ENCODE results near the gene VMO1.

Gene VMO1

GRCh38 chr17:4772235-4772613 is 13.9 kb downstream of the VMO1 start:
- TF ChIP-seq CTCF (conservative IDR thresholded peaks at IDR 0.05; ENCODE audit: low read depth, low read length): no peak
- Histone ChIP-seq H4K20me1 (ENCODE audit: insufficient read depth) (no peaks in the 10 kb centered on the region), H3K9ac (no peak overlapping the region), H2AFZ (ENCODE audit: low read depth) (no peak overlapping the region), H3K27me3 (ENCODE audit: insufficient read depth, low read depth) (no peaks in the 10 kb centered on the region), H3K79me2 (ENCODE audit: insufficient read depth, low read depth) (no peaks in the 10 kb centered on the region), H3K27ac (no peak overlapping the region), H3K4me2 (no peak overlapping the region), H3K4me3 (IDR thresholded peaks at IDR 0.05; ENCODE audit: insufficient read depth, low read depth, low read length) (no peak overlapping the region), H3K36me3 (ENCODE audit: insufficient read depth) (no peaks in the 10 kb centered on the region), H3K4me1 (ENCODE audit: low read depth, poor library complexity, severe bottlenecking) (no peaks in the 10 kb centered on the region)

GRCh38 chr17:4771519-4772234 is 14.5 kb downstream of the VMO1 start, which contains the start of gene TM4SF5:
TM4SF5 (plus strand) TSS chr17:4771886; CDS start chr17:4771923, 37 bp downstream.
- no peaks in the 10 kb centered on the region for H4K20me1 ChIP-seq (ENCODE audit: insufficient read depth)
- no peak for TF ChIP-seq CTCF (conservative IDR thresholded peaks at IDR 0.05; ENCODE audit: low read depth, low read length)
- H2AFZ ChIP-seq (ENCODE audit: low read depth): no peak within 1 kb of the TSS
- H3K4me3 ChIP-seq (IDR thresholded peaks at IDR 0.05; ENCODE audit: insufficient read depth, low read depth, low read length): no peak within 1 kb of the TSS
- no peaks in the 10 kb centered on the region for H3K4me1 ChIP-seq (ENCODE audit: low read depth, poor library complexity, severe bottlenecking)
- no peak within 1 kb of the TSS for H3K9ac ChIP-seq
- H3K79me2 ChIP-seq (ENCODE audit: insufficient read depth, low read depth): no peaks in the 10 kb centered on the region
- H3K36me3 ChIP-seq (ENCODE audit: insufficient read depth): no peaks in the 10 kb centered on the region
- no peak within 1 kb of the TSS for H3K27ac ChIP-seq
- H3K4me2 ChIP-seq: no peak within 1 kb of the TSS
- H3K27me3 ChIP-seq (ENCODE audit: insufficient read depth, low read depth): no peaks in the 10 kb centered on the region

- Histone ChIP-seq H3K9ac (no peak overlapping the region), H3K79me2 (ENCODE audit: insufficient read depth, low read depth) (no peaks in the 10 kb centered on the region), H3K4me1 (ENCODE audit: low read depth, poor library complexity, severe bottlenecking) (no peaks in the 10 kb centered on the region)
Observed at GRCh38 chr17:4769628-4770027, 16.5 kb downstream of the VMO1 start.

GRCh38 chr17:4768298-4768697 is 17.9 kb downstream of the VMO1 start:
- Histone ChIP-seq H3K36me3 (ENCODE audit: insufficient read depth) (no peaks in the 10 kb centered on the region), H3K27me3 (ENCODE audit: insufficient read depth, low read depth) (no peaks in the 10 kb centered on the region), H3K27ac (no peak overlapping the region), H3K4me3 (IDR thresholded peaks at IDR 0.05; ENCODE audit: insufficient read depth, low read depth, low read length) (no peak overlapping the region), H3K79me2 (ENCODE audit: insufficient read depth, low read depth) (no peaks in the 10 kb centered on the region), H3K4me1 (ENCODE audit: low read depth, poor library complexity, severe bottlenecking) (no peaks in the 10 kb centered on the region), H3K4me2 (no peak overlapping the region), H2AFZ (ENCODE audit: low read depth) (no peak overlapping the region), H3K9ac (no peak overlapping the region), H4K20me1 (ENCODE audit: insufficient read depth) (no peaks in the 10 kb centered on the region)
- TF ChIP-seq CTCF (conservative IDR thresholded peaks at IDR 0.05; ENCODE audit: low read depth, low read length): no peak

More at GRCh38 chr17:4769628-4770027, 16.5 kb downstream of the VMO1 start:
- Histone ChIP-seq H3K27me3 (ENCODE audit: insufficient read depth, low read depth) (no peaks in the 10 kb centered on the region), H4K20me1 (ENCODE audit: insufficient read depth) (no peaks in the 10 kb centered on the region), H2AFZ (ENCODE audit: low read depth) (no peak overlapping the region), H3K4me3 (IDR thresholded peaks at IDR 0.05; ENCODE audit: insufficient read depth, low read depth, low read length) (no peak overlapping the region), H3K4me2 (no peak overlapping the region), H3K36me3 (ENCODE audit: insufficient read depth) (no peaks in the 10 kb centered on the region), H3K27ac (no peak overlapping the region)
- TF ChIP-seq CTCF (conservative IDR thresholded peaks at IDR 0.05; ENCODE audit: low read depth, low read length): no peak
